ENCODE data around the gene ASB13. TPM values are rescaled to one million over a fixed set of nuclear protein-coding genes. Genes with fewer than 3 reads are reported as not detected.

ASB13 gene
- total and polyA plus RNA-seq, 2 of the 13 experiments (the other 11 are each of a cell fraction or from before 2014, with no cell fraction given) = 9.3 to 15.4 TPM

DNA sequence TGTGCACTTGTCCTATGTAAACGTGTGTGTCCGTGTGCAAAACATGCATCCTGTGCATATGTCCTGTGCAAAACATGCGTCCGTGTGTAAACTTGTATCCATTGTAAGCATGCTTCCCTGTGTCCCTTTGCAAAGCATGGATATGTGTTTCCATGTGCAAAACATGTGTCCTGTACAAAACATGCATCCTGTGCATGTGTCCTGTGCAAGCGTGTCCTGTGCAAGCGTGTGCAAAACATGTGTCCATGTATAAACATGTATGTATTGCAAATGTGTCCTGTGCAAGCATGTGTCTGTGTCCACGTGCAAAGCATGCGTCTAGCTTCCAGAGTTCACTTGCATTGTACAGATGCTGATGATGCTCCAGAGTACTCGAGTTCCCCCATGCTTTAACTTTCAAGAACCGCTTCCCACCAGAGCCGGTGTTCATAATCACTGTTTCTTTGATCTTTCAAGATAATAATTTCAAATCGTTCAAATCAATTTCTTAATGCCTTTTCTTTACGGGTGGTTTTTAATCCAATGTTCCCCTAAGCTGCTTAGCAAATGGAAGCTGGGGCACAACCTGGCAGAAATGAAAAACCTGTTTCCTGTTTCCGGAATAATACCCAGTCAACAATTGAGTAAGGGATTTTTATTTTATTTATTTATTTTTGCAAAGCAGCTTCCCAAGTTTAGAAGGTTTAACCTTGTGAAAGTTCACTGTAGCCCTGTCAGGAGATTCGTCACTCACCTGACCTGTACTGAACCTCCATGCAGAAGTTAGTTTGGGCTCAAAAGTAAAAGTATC lies 641 bp upstream of the ASB13 start (continued):
- TF ChIP-seq HNRNPK (IDR thresholded peaks at IDR 0.05; ENCODE audit: low read depth, low read length, poor library complexity, severe bottlenecking) (no peak), AGO1 (IDR thresholded peaks at IDR 0.05; ENCODE audit: low read depth, low read length, poor library complexity, severe bottlenecking) (no peak), HMG20B (CRISPR knock-in tag; conservative IDR thresholded peaks at IDR 0.05) (0 out of 2 replicates have a peak, but pooled peaks have one; percentile 21), PITX1 (CRISPR knock-in tag; IDR thresholded peaks at IDR 0.05) (peak; percentile 63; the same call in 1 of the 2 replicates), ZNF616 (CRISPR knock-in tag; IDR thresholded peaks at IDR 0.05; ENCODE audit: low read depth) (no peak; the same call in 1 of the 2 replicates), ZNF816 (CRISPR knock-in tag; IDR thresholded peaks at IDR 0.05; ENCODE audit: borderline replicate concordance) (no peak), ZNF468 (CRISPR knock-in tag; IDR thresholded peaks at IDR 0.05) (no peak), EHMT2 (IDR thresholded peaks at IDR 0.05; ENCODE audit: borderline replicate concordance, low read depth, low read length) (no peak), SALL1 (CRISPR knock-in tag; IDR thresholded peaks at IDR 0.05) (peak; percentile 79), GABPA (IDR thresholded peaks at IDR 0.05; ENCODE audit: low read depth, low read length) (no peak), GABPA (CRISPR knock-in tag; IDR thresholded peaks at IDR 0.05; ENCODE audit: low read depth) (peak; percentile 6; the same call in 1 of the 2 replicates), LCORL (IDR thresholded peaks at IDR 0.05) (no peak), LCORL (CRISPR knock-in tag; IDR thresholded peaks at IDR 0.05) (peak; percentile 23), ZNF841 (CRISPR knock-in tag; IDR thresholded peaks at IDR 0.05; ENCODE audit: borderline replicate concordance) (peak; percentile 49; the same call in 1 of the 2 replicates), ZNF546 (CRISPR knock-in tag; conservative IDR thresholded peaks at IDR 0.05) (0 out of 2 replicates have a peak, but pooled peaks have one; percentile 12), TCF12 (IDR thresholded peaks at IDR 0.05) (no peak), TCF12 (CRISPR knock-in tag; IDR thresholded peaks at IDR 0.05) (no peak), BHLHE40 (IDR thresholded peaks at IDR 0.05; ENCODE audit: low read length) (peak; percentile 19), ZNF740 (CRISPR knock-in tag; IDR thresholded peaks at IDR 0.05) (no peak; the same call in 1 of the 2 replicates), PRDM4 (CRISPR knock-in tag; IDR thresholded peaks at IDR 0.05; ENCODE audit: borderline replicate concordance) (no peak), NFE2L1 (CRISPR knock-in tag; IDR thresholded peaks at IDR 0.05; ENCODE audit: borderline replicate concordance) (peak; percentile 60; the same call in 1 of the 2 replicates), SRSF4 (IDR thresholded peaks at IDR 0.05; ENCODE audit: low read depth, low read length, poor library complexity, severe bottlenecking) (no peak), ZNF678 (CRISPR knock-in tag; IDR thresholded peaks at IDR 0.05) (no peak), ZKSCAN5 (CRISPR knock-in tag; IDR thresholded peaks at IDR 0.05) (no peak)
- TF ChIP-seq, protein P1, sequence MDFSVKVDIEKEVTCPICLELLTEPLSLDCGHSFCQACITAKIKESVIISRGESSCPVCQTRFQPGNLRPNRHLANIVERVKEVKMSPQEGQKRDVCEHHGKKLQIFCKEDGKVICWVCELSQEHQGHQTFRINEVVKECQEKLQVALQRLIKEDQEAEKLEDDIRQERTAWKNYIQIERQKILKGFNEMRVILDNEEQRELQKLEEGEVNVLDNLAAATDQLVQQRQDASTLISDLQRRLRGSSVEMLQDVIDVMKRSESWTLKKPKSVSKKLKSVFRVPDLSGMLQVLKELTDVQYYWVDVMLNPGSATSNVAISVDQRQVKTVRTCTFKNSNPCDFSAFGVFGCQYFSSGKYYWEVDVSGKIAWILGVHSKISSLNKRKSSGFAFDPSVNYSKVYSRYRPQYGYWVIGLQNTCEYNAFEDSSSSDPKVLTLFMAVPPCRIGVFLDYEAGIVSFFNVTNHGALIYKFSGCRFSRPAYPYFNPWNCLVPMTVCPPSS (IDR thresholded peaks at IDR 0.05) = no peak
- TF ChIP-seq, protein P2, sequence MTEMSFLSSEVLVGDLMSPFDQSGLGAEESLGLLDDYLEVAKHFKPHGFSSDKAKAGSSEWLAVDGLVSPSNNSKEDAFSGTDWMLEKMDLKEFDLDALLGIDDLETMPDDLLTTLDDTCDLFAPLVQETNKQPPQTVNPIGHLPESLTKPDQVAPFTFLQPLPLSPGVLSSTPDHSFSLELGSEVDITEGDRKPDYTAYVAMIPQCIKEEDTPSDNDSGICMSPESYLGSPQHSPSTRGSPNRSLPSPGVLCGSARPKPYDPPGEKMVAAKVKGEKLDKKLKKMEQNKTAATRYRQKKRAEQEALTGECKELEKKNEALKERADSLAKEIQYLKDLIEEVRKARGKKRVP (CRISPR knock-in tag; IDR thresholded peaks at IDR 0.05) = peak in 1 of 2 experiments; percentile 32; a peak in 1 of 4 replicates
